Posterior vena cava (tissue), 2 donors: Measurements from ENCODE around the gene HCFC1. TPM values are rescaled to one million over a fixed set of nuclear protein-coding genes. Genes with fewer than 3 reads are reported as not detected.

Source experiments
- DNase-seq: peaks from one replicate; pipeline ENCODE4 v3.0.0-alpha.2; 2020; ENCODE audit warnings: low spot score
- intact Hi-C, 2 donors: fragments of 100-400 bp; cut with DNase I; formaldehyde crosslinking; loops; one replicate each; pipeline versions ENCODE4 v1.14.1 to v1.14.2; 2022 to 2023
- total RNA-seq, 2 donors: library from RNA; stranded (reverse); fragmentation: NEBNext Ultra II Directional; extraction: Animal tissue kit (Norgen Biotek cat#: 25700); gene quantifications; one replicate each; pipeline ENCODE4 v1.2.1, GENCODE V29; 2021
- donor health status: DM: yes; HTN: yes; CAD: no.
- donor health status: DM: yes; HTN: yes; CAD: no.

The HCFC1 gene
- total RNA-seq, 2 donors from 2014 or later, result 36.9 to 44.6 TPM

GRCh38 chrX:153948847-153949805 is 22.5 kb downstream of the HCFC1 start:
- intact Hi-C loops, result no loop called here
- DNase-seq, result no peak

DNA sequence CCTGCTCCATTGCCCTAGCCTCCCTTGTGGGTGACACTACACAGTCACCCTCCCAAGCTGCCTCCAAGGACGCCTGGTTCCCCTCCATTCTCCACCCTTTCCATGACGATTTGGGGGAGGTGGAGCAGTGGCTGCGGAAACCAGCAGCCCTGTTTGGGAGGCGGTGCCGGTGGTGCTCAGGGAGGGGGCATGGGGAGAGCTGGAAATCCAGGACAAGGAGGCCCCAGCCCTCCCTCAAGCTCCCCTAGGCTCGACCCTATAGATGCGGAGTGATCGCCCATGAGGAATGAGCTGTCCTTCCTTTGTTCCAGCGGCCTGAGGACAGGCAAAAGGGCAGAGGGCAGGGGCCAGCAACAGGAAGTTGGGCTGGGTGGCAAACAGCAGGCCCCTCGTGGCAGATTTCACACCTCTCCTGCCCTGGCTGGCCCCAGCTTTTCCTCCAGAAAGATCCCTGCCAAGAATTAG is 23.6 kb downstream of the HCFC1 start:
- intact Hi-C loops, result no loop called here

GRCh38 chrX:153947009-153947769 is 24.4 kb downstream of the HCFC1 start:
- intact Hi-C loops, result no loop called here
- DNase-seq, result peak; percentile 92

More for the DNA sequence above, 23.6 kb downstream of the HCFC1 start:
- no peak for DNase-seq

GRCh38 chrX:153945956-153946943 is 25.4 kb downstream of the HCFC1 start:
- intact Hi-C loops, result no loop called here

DNA sequence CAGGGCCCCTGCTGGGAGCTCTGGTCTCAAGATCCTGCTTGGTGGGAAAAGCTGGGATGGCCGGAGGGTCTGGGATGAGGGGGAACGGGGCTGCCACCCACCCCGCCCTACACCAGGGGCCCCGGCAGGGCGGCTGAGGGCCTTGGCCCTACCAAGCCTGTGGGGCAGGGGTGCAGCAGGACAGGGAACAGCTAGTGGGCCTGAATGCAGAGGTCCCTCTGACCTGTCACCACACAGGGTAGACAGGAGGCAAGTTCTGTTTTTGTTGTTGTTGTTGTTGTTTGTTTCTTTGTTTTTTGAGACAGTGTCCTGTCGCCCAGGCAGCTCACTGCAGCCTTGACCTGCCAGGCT is 26.8 kb downstream of the HCFC1 start:
- intact Hi-C loops, result no loop called here
- DNase-seq, result no peak

More at GRCh38 chrX:153945956-153946943, 25.4 kb downstream of the HCFC1 start:
- no peak for DNase-seq

- no peak for DNase-seq
- intact Hi-C loops, result no loop called here
These were observed 27.3 kb downstream of the HCFC1 start, which contains the start of gene RENBP for GRCh38 chrX:153944140-153944799. TSS of gene RENBP (minus strand) at chrX:153944643. CDS start at chrX:153944610, 33 bp downstream.

- intact Hi-C loops, result no loop called here
- DNase-seq, result no peak
These were observed 30.0 kb downstream of the HCFC1 start for GRCh38 chrX:153941336-153942252.

GRCh38 chrX:153939573-153939972 is 32.0 kb downstream of the HCFC1 start:
- no peak for DNase-seq
- intact Hi-C loops, result no loop called here

GRCh38 chrX:153938226-153938786 is 33.3 kb downstream of the HCFC1 start:
- intact Hi-C loops, result no loop called here
- DNase-seq, result no peak

DNA sequence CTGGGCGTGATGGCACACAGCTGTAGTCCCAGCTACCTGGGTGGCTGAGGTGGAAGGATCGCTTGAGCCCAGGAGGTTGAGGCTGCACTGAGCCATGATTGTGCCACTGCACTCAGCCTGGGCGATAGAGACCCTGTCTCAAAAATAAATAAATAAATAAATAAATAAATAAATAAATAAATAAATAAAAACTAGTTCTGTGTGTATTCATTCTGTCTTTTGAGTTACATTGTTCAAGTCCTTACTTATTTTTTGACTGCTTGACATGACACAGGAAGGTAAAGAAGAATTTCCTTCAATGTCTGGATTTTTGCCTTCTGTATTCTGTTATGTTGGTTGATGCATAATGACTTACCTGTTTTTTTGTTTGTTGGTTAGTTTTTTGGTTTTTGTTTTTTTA is 34.6 kb downstream of the HCFC1 start:
- intact Hi-C loops, result no loop called here
- no peak for DNase-seq

DNA sequence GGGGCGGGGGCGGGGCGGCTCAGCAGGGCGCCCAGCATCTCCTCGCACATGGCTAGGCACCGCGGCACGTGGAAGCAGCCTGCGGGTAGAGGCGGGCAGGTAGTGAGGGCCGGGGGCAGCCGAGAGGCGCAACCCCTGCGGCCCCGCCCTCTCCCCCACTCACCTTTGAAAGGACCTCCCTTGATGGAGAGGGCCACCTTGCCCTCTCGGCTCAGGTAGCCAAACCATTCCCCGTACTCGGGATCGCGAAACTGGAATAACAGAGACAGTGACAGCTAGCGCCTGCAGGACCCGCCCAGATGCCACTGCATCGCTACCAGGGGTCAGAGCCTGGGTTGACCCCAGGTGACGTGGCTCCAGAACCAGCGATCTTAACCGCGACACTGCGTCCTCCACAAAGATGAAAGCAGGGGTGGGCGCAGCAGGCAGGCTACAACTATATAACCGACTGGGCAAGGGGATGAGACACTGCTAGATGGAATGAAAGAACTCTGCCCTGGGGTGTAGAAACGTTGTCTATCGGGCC is 36.2 kb downstream of the HCFC1 start:
- intact Hi-C loops, result no loop called here
- DNase-seq, result no peak

- intact Hi-C loops, result no loop called here
- peak; percentile 91 for DNase-seq
These were observed 36.8 kb downstream of the HCFC1 start, which contains the start of gene NAA10 for GRCh38 chrX:153934762-153935325. TSS of gene NAA10 (minus strand) at chrX:153935037. CDS start at chrX:153934904, 133 bp downstream.

DNA sequence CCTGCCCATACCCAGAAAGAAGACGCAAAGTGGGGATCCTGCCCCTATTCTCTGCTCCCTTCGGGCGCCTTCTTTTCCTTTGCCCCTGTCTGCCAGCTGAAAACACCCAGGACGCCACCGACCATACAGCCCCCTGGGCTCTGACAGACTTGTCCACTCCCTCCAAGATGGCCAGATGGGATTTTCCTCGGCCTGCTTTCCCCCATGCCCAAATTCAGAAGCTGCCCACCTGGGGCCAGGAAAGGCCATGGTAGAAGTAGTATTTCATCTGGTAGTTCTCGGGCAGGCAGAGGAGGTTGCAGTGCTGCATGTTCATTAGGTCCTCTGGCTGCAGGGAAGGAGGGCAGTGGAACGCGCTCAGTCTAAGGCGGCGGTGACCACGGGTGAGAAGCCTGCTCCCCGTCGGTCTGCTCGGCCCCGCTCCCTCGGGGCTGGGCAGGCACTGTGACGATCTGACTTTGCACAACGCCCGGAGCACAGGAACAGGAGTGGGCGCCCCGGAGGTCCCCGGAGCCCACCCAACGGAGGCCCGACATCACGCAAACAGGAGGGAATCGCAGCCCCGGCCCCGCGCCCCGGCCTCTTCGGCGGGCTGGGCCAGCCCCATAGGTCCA is 37.4 kb downstream of the HCFC1 start:
- DNase-seq, result no peak
- intact Hi-C loops, result no loop called here

- no peak for DNase-seq
- intact Hi-C loops, result no loop called here
These were observed 37.9 kb downstream of the HCFC1 start for GRCh38 chrX:153933748-153934147.

GRCh38 chrX:153932220-153932915 is 39.2 kb downstream of the HCFC1 start:
- DNase-seq, result no peak
- intact Hi-C loops, result no loop called here
